HepG2 (cell line): ENCODE results near the gene C17orf58. TPM values are rescaled to one million over a fixed set of nuclear protein-coding genes. Genes with fewer than 3 reads are reported as not detected.

Source experiments
- ARHGAP35 ChIP-seq: sonication (generic); formaldehyde crosslinking; IDR thresholded peaks from 2 replicates; pipeline ENCODE4 v1.9.0; 2022; ENCODE audit warnings: mild to moderate bottlenecking, inconsistent platforms, moderate library complexity, missing genetic modification reagents, borderline replicate concordance
- ASH2L ChIP-seq: fragments of 300-600, 200-600 bp; sonication (generic); IDR thresholded peaks from 2 replicates; pipeline ENCODE4 v1.7.0; 2017; ENCODE audit warnings: low read depth, mild to moderate bottlenecking, moderate library complexity, mixed read lengths, low read length; ENCODE audit not compliant: insufficient read length
- CHCHD3 ChIP-seq: sonication (generic); formaldehyde crosslinking; IDR thresholded peaks from 2 replicates; pipeline ENCODE4 v1.8.0; 2022; ENCODE audit warnings: mild to moderate bottlenecking, missing genetic modification reagents, moderate library complexity
- CSRNP1 ChIP-seq: sonication (generic); formaldehyde crosslinking; IDR thresholded peaks from 2 replicates; pipeline ENCODE4 v1.8.1; 2023; ENCODE audit warnings: mild to moderate bottlenecking, missing genetic modification reagents
- DPF2 ChIP-seq: sonication (generic); formaldehyde crosslinking; IDR thresholded peaks from 2 replicates; pipeline ENCODE4 v1.4.0; 2020; ENCODE audit warnings: mild to moderate bottlenecking, low read depth, missing genetic modification reagents, borderline replicate concordance
- GATA4 ChIP-seq: sonication (generic); IDR thresholded peaks from 2 replicates; pipeline ENCODE4 v1.6.1; 2016; ENCODE audit warnings: antibody characterized with exemption, low read depth, borderline replicate concordance
- KAT7 ChIP-seq: IDR thresholded peaks from 2 replicates; pipeline ENCODE4 v1.6.1; 2018; ENCODE audit warnings: borderline replicate concordance, missing compliant biosample characterization
- MXD3 ChIP-seq: IDR thresholded peaks from 2 replicates; pipeline ENCODE4 v1.6.1; 2016; ENCODE audit warnings: mild to moderate bottlenecking, missing biosample characterization, missing genetic modification reagents
- NFE2L1 ChIP-seq: sonication (generic); formaldehyde crosslinking; IDR thresholded peaks from 2 replicates; pipeline ENCODE4 v1.4.0; 2020; ENCODE audit warnings: missing genetic modification reagents, mild to moderate bottlenecking, borderline replicate concordance
- PAF1 ChIP-seq: IDR thresholded peaks from 2 replicates; pipeline ENCODE4 v1.6.1; 2016; ENCODE audit warnings: missing genetic modification reagents, missing compliant biosample characterization
- PHF20 ChIP-seq: sonication (generic); formaldehyde crosslinking; IDR thresholded peaks from 2 replicates; pipeline ENCODE4 v1.5.0; 2020; ENCODE audit warnings: mild to moderate bottlenecking, missing genetic modification reagents
- PRDM4 ChIP-seq: sonication (generic); formaldehyde crosslinking; IDR thresholded peaks from 2 replicates; pipeline ENCODE4 v1.9.0; 2021; ENCODE audit warnings: missing genetic modification reagents, borderline replicate concordance
- SOX5 ChIP-seq: IDR thresholded peaks from 2 replicates; pipeline ENCODE4 v1.6.1; 2016; ENCODE audit warnings: borderline replicate concordance
- SP2 ChIP-seq: sonication (generic); formaldehyde crosslinking; IDR thresholded peaks from 2 replicates; pipeline ENCODE4 v1.5.1; 2020; ENCODE audit warnings: mild to moderate bottlenecking, missing genetic modification reagents
- ZBTB21 ChIP-seq: sonication (generic); formaldehyde crosslinking; IDR thresholded peaks from 2 replicates; pipeline ENCODE4 v1.4.0; 2020; ENCODE audit warnings: missing genetic modification reagents
- ZNF326 ChIP-seq: sonication (generic); formaldehyde crosslinking; IDR thresholded peaks from 2 replicates; pipeline ENCODE4 v1.4.0; 2020; ENCODE audit warnings: missing genetic modification reagents, borderline replicate concordance
- ZNF33A ChIP-seq: sonication (generic); formaldehyde crosslinking; IDR thresholded peaks from 2 replicates; pipeline ENCODE4 v1.5.1; 2020; ENCODE audit warnings: missing genetic modification reagents, mild to moderate bottlenecking, moderate library complexity, borderline replicate concordance
- ZNF501 ChIP-seq: sonication (generic); formaldehyde crosslinking; IDR thresholded peaks from 2 replicates; pipeline ENCODE4 v1.5.1; 2020; ENCODE audit warnings: mild to moderate bottlenecking, moderate library complexity, missing genetic modification reagents
- ZNF713 ChIP-seq: sonication (generic); formaldehyde crosslinking; IDR thresholded peaks from 2 replicates; pipeline ENCODE4 v1.4.0; 2020; ENCODE audit warnings: mild to moderate bottlenecking, missing genetic modification reagents
- ZNF737 ChIP-seq: sonication (generic); formaldehyde crosslinking; IDR thresholded peaks from 2 replicates; pipeline ENCODE4 v1.5.0; 2020; ENCODE audit warnings: missing genetic modification reagents, mild to moderate bottlenecking, borderline replicate concordance
- ZNF746 ChIP-seq: sonication (generic); formaldehyde crosslinking; IDR thresholded peaks from 2 replicates; pipeline ENCODE4 v1.8.0; 2022; ENCODE audit warnings: mild to moderate bottlenecking, missing genetic modification reagents
- ZNF878 ChIP-seq: sonication (generic); formaldehyde crosslinking; IDR thresholded peaks from 2 replicates; pipeline ENCODE4 v1.8.1; 2023; ENCODE audit warnings: mild to moderate bottlenecking, missing genetic modification reagents, moderate library complexity
- ZNF891 ChIP-seq: sonication (generic); formaldehyde crosslinking; IDR thresholded peaks from 2 replicates; pipeline ENCODE4 v1.5.0; 2020; ENCODE audit warnings: mild to moderate bottlenecking, missing genetic modification reagents
- polyA plus RNA-seq, 8 experiments: library from polyadenylated mRNA; depleted of rRNA in 3 of 8; stranded (reverse) in 7 of 8; unstranded in 1 of 8; fragments of >200 nt; fragmentation: Illumina TruSeq in 4 of 8; extraction: Trizol in 4 of 8; gene quantifications; 2 replicates each; pipeline versions ENCODE4 v1.2.1 to v1.2.3, GENCODE V29; 2011 to 2016; ENCODE audit warnings: low read depth in 4 of 8, missing spikeins in 1 of 8, mixed read lengths in 1 of 8; ENCODE audit not compliant: insufficient read depth in 1 of 8
- total RNA-seq, 5 experiments: library from RNA; depleted of rRNA; stranded (reverse); fragments of >200 nt; fragmentation: Illumina TruSeq; extraction: Trizol; gene quantifications; 2 replicates each; pipeline ENCODE4 v1.2.3, GENCODE V29; 2016; ENCODE audit warnings: low read depth in 1 of 5

C17orf58 gene
- total and polyA plus RNA-seq, 2 of the 13 experiments (the other 11 are each of a cell fraction or from before 2014, with no cell fraction given), result 15.6 to 15.8 TPM

GRCh38 chr17:68019675-68020408, 23.6 kb upstream of the C17orf58 start (continued):
- TF ChIP-seq SP2 (CRISPR knock-in tag) (no peak), GATA4 (peak; percentile 49; the same call in 1 of the 2 replicates), SOX5 (CRISPR knock-in tag) (peak; percentile 76; the same call in 1 of the 2 replicates), DPF2 (CRISPR knock-in tag) (no peak; the same call in 1 of the 2 replicates), MXD3 (CRISPR knock-in tag) (peak; percentile 94), PAF1 (CRISPR knock-in tag) (no peak), CHCHD3 (CRISPR knock-in tag) (0 out of 2 replicates have a peak, but pooled peaks have one; percentile 69), NFE2L1 (CRISPR knock-in tag) (no peak), ZNF326 (CRISPR knock-in tag) (no peak), ZNF737 (no peak; the same call in 1 of the 2 replicates), ZNF33A (no peak), KAT7 (CRISPR knock-in tag) (peak; percentile 75; the same call in 1 of the 2 replicates), PHF20 (CRISPR knock-in tag) (peak; percentile 76), ZNF891 (CRISPR knock-in tag) (peak; percentile 96; the same call in 1 of the 2 replicates), ZNF746 (peak; percentile 32), ZBTB21 (0 out of 2 replicates have a peak, but pooled peaks have one; percentile 42), ASH2L (peak; percentile 91), ARHGAP35 (CRISPR knock-in tag) (peak; percentile 61; the same call in 1 of the 2 replicates), ZNF501 (CRISPR knock-in tag) (peak; percentile 96), ZNF878 (CRISPR knock-in tag) (peak; percentile 97), CSRNP1 (peak; percentile 95), PRDM4 (no peak), ZNF713 (CRISPR knock-in tag) (no peak; the same call in none of the 2 replicates)
